ENCODE results near the gene ARHGEF4. TPM values are rescaled to one million over a fixed set of nuclear protein-coding genes. Genes with fewer than 3 reads are reported as not detected.

ARHGEF4 gene
- total RNA-seq, 1 experiment from 2014 or later: 12.6 TPM

- WGBS (ENCODE audit: extremely low coverage, insufficient read length, low lambda C conversion rate): no CpG with 5 or more reads among the region's 4 CpGs
- H2AK5ac ChIP-seq (ENCODE audit: insufficient read length, low read length): no peak overlapping the region
- no peak overlapping the region for H2BK120ac ChIP-seq (ENCODE audit: low read depth, low read length, poor library complexity, severe bottlenecking)
- no peaks in the 10 kb centered on the region for H3K9me3 ChIP-seq (ENCODE audit: control insufficient read depth, low read depth, low read length)
- H3K27ac ChIP-seq (ENCODE audit: insufficient read length, low read depth, low read length): no peak overlapping the region
- no peaks in the 10 kb centered on the region for H3K79me2 ChIP-seq (ENCODE audit: insufficient read depth, low read length)
- H2BK20ac ChIP-seq (ENCODE audit: low read depth, low read length, poor library complexity, severe bottlenecking): no peak overlapping the region
- H3K56ac ChIP-seq (ENCODE audit: insufficient read length, low read depth, low read length): no peak overlapping the region
- no peaks in the 10 kb centered on the region for H4K20me1 ChIP-seq (ENCODE audit: control insufficient read depth, insufficient read depth, insufficient read length)
- H3K18ac ChIP-seq (ENCODE audit: insufficient read length, low read depth, low read length): no peak overlapping the region
- no peak for TF ChIP-seq CTCF (conservative IDR thresholded peaks at IDR 0.05)
- H4K91ac ChIP-seq (ENCODE audit: insufficient read length, low read depth, low read length): no peak overlapping the region
- no peak overlapping the region for H3K14ac ChIP-seq (ENCODE audit: insufficient read depth, low read length)
- no peak overlapping the region for H3T11ph ChIP-seq (ENCODE audit: low read length)
- Mint-ChIP-seq H3K4me1 (peaks cover 16 to 29% of the 10 kb centered on the region in 2 experiments), H3K9me3 (no peaks in the 10 kb centered on the region; a peak in 1 of 5 replicates), H3K27me3 (ENCODE audit: low read depth) (no peaks in the 10 kb centered on the region), H3K4me3 (no peak overlapping the region), H3K36me3 (ENCODE audit: insufficient read depth in 1 of 3, low read depth in 3 of 3) (peaks cover 0 to 3% (median 0%) of the 10 kb centered on the region in 3 experiments; a peak in 2 of 7 replicates), H3K27ac (peak overlapping the region in 2 of 3 experiments; percentile 2 to 23; a peak in 1 of 7 replicates)
- H3K4ac ChIP-seq (ENCODE audit: low read depth, low read length): no peak overlapping the region
- no peak overlapping the region for H4K8ac ChIP-seq (replicated peaks; ENCODE audit: insufficient read length, low read depth, low read length)
- no peak overlapping the region for H2AFZ ChIP-seq (ENCODE audit: low read length)
- H3K9ac ChIP-seq (ENCODE audit: extremely low read depth, insufficient read length, low read length): no peak overlapping the region
- DNase-seq: no peak
- no peaks in the 10 kb centered on the region for H3K23me2 ChIP-seq (ENCODE audit: insufficient read length, low read depth, low read length, poor library complexity, severe bottlenecking)
- no peaks in the 10 kb centered on the region for H3K27me3 ChIP-seq (ENCODE audit: insufficient read depth, low read length)
- H3K23ac ChIP-seq (ENCODE audit: insufficient read length, low read depth, low read length): no peak overlapping the region
- H2BK5ac ChIP-seq (ENCODE audit: insufficient read length, low read length): no peak overlapping the region
- no peaks in the 10 kb centered on the region; the same call in 1 of the 2 replicates for H3K4me1 ChIP-seq (ENCODE audit: insufficient read depth, low read length)
- H2BK12ac ChIP-seq (ENCODE audit: insufficient read length, low read depth, low read length): no peak overlapping the region
- H2BK15ac ChIP-seq (ENCODE audit: low read depth, low read length): no peak overlapping the region
- H3K4me2 ChIP-seq (ENCODE audit: insufficient read depth, insufficient read length, low read length): no peak overlapping the region
- H4K5ac ChIP-seq (ENCODE audit: insufficient read length, low read depth, low read length): no peak overlapping the region
- H3K79me1 ChIP-seq (ENCODE audit: insufficient read depth, low read depth, low read length, poor library complexity, severe bottlenecking): no peaks in the 10 kb centered on the region
Measured at GRCh38 chr2:130912471-130912870, 75.8 kb downstream of the ARHGEF4 start.
